GM08714 (cell line): ENCODE data around the gene HNF1A.

ENCODE experiments used
- H3K4me3 ChIP-seq: fragments of 200-500 bp; sonication (Bioruptor generic); 2 replicates; pipeline ENCODE4 v1.5.1; 2014; ENCODE audit warnings: mild to moderate bottlenecking, low read length, inconsistent platforms
- ZNF274 ChIP-seq: IDR thresholded peaks from 2 replicates; pipeline ENCODE4 v1.6.1; 2012; ENCODE audit warnings: mild to moderate bottlenecking, low read depth, low read length

HNF1A gene

DNA sequence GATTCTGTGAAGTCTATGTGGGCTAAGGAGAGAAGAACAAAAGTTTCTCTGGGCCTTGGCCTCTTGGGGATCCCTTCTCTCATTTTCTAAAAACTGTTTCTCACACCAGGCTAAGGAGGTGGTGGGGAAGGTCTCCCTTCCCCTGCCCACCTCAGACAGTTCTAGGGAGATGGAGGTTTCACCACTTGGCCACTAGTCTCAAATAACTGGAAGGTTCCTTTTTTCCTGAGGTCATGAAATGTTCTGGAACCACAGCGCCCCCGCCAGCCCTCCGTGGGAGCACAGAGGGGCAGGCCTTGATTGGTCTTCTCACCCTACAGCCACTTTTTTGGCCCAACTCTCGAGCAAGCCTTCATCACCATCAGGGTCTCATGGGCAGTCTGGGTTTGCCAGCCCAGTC is 25.3 kb downstream of the HNF1A start:
- TF ChIP-seq ZNF274: no peak
- no peak overlapping the region for H3K4me3 ChIP-seq

DNA sequence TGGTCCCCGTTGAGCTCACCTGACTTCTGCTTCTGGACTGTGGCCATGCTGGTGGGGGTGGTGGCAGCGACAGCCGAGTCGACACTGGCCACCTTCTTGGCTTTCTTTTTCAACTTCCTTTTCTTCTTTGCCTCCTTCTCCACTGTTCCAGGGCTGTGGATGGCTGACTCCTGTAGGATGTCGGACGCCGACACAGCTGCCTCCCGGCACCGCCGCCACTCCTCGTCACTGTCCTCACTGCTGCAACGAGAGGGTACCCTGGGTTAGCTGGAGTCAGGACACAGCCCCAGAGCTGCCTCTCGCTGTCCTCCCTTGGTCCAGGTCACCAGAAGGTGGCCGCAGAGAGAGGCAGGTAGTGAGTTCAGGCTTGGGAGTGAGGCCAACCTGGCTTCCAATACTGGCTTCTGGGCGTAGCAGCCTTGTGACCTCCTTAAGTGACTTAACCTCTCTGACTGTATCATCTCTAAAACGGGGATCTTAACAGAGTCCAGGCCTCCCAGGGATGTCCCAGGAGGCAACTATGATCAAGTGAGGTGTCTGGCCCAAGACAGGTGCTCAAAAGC is 26.0 kb downstream of the HNF1A start:
- no peak for TF ChIP-seq ZNF274
- H3K4me3 ChIP-seq: no peak overlapping the region

DNA sequence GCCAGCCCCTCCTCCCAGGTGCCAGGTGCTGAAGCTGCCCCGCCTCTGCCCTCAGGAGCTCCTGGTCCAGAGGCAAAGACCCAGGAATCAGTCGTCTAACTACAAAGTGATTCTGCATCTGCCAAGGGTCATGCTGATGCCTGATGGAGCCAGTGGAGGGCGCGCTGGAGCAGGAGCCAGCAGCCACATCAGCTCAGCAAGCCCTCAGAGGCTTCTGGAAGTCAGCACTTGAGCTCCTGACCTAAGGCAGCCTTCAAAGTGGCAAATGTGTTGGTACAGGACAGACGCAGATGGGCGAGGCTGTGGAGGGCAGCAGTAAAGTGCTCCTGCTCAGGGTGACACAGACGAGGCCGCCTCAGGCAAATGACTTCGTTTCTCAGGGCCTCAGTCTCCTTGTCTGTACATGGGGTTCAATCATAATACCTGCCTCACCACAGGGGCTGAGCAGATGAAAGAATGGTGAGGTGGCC is 27.0 kb downstream of the HNF1A start:
- no peak for TF ChIP-seq ZNF274
- no peak overlapping the region for H3K4me3 ChIP-seq

DNA sequence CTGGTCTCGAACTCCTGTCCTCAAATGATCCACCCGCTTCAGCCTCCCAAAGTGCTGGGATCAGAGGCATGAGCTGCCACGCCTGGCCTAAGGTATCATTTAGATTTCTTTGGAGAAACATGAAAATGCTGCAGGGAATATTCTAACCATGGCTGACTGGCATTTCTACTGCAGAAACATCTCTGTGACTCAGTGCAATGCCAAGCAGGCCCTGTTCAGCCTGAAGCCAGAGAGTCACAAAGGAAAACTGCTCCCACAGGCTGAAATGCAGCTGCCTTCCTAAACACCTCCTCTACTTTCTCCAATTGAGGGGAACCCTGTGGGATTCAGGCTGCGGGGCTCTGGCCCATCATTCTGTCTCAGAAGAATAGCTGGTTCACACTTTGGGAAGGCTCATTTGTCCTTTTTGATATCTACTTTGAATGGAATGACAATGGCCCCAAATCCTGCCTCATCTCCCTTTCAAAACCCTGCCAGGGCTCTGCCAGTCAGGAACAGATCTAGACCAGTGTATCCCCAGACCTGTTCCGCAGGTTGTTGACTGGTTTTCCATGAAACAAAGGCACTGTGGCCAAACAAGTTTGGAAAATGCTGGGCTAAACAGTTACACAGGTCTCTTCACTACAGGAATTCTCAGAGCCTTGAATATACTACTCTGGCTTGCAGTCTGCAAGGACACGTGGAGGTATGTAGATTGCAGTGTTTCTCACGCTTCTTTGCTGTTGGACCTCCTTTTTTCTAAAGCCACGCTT is 30.2 kb downstream of the HNF1A start:
- TF ChIP-seq ZNF274: no peak
- no peak overlapping the region for H3K4me3 ChIP-seq

DNA sequence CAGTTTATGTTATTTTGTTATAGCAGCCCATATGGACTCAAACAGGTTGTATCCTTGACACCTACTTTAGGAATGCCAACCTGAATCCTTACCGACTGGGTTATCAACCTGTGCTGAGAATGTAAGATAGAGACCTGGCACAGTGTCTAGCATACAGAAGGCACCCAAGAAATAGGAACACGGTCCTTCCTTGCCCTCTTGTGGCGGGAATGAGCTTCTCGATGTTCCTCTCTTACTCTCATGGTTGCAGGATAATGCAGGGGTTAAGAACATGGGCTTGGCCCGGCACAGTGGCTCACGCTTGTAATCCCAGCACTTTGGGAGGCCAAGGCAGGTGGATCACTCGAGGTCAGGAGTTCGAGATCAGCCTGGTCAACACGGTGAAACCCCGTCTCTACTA is 31.4 kb downstream of the HNF1A start:
- TF ChIP-seq ZNF274: no peak
- no peak overlapping the region for H3K4me3 ChIP-seq

DNA sequence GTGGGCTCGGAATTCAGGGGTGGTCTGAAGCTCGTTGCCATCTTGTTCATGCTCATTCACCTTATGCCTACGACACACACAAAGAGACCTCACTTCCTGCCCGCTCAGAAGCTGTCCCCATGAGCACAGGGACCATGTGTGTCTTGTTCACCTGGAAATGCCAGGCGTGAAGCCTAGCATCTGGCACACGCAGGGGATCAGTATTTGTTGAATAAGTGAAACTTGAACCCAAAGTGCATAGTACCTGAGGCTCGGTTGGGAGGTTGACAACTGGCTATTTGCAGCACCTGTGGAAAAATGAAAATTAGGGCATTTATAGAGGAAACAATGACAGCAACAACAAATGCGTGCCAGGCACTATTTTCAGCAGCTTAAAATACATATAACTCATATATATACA is 32.5 kb downstream of the HNF1A start:
- no peak overlapping the region for H3K4me3 ChIP-seq

DNA sequence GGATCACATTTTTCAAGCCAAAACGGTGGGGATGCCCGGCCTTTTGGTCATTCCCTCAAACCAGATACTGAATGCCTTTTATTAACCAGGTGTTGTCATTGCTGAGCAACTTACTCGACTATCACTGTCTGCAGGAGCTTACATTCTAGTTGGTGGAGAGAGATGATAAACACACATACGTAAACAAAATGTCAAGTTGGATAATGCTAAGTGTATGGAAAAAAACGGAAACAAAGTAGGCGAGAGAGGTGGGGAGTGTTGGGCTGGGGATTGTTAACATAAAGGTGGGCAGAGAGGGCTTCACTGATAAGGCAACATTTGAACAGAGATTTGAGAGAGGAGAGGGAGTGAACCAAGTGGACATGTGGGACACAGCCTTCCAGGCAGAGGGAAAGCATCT is 33.5 kb downstream of the HNF1A start:
- TF ChIP-seq ZNF274: no peak
- H3K4me3 ChIP-seq: no peak overlapping the region

More for the DNA sequence above, 32.5 kb downstream of the HNF1A start:
- TF ChIP-seq ZNF274: no peak

DNA sequence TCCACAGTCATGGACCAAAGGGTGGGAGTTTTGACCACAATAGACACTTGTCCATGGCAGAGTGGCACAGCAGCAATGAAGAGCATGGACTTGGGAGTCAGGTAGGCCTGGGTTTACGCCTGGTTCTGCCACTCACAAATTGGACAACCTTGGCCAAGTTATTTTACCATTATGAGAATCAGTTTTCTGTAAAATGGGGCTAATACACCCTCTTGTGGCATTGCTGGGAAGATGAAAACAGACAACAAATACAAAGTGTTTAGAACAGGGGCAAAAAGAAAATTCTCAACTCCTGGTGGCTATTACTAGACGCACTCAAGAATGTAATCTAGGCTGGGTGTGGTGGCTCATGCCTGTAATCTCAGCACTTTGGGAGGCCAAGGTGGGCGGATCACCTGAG is 35.4 kb downstream of the HNF1A start:
- TF ChIP-seq ZNF274: no peak

DNA sequence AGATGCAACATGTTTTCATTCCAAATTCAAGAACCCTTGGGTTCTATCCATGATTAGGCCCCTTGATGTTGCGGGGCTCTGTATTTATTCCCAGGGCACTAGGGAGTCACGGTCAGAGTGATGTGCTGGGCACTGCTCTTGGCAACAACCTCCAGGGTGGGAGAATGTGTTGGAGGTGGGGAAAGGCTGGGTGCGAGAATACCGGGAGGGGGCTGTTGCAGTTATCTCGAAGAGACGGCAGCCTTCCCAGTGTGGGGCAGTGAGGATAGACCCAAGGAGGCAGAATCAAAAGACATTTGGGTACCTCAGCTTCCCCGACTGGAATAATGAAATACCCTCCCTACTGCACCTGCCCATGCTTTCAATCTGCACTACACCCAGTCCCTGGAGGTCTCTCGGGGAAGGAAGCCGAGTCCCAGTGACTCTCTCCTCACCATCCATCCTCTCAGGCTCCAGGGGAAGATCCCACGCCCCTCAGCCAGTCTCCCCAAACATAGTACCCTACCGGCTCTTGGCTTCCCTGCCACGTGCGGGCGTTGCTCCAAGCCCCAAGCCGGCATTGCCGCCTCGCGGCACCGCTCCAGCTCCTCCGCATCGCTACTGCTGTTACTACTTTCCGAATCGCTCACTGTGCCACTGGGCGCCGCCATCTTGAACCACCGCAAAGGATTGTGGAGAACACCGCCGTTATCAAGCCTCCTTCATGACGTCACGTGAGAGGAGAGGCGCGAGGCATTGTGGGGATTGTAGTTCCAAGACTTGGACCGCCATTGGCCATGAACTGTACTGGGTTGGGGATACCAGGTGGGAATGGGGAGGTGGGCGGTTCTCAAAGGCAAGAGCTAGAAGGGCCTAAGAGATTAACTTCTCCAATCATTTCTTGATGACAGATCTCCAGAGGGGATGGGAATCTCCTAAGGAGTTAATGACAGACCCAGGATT is 37.8 kb downstream of the HNF1A start, which contains the start of gene C12orf43:
C12orf43 (minus strand) TSS at position 663 of the 942 bp plus-strand sequence; CDS start at position 650, 13 bp downstream.
- TF ChIP-seq ZNF274: no peak
- H3K4me3 ChIP-seq: peak within 1 kb of the TSS; percentile 79

More for the DNA sequence above, 35.4 kb downstream of the HNF1A start:
- no peak overlapping the region for H3K4me3 ChIP-seq

DNA sequence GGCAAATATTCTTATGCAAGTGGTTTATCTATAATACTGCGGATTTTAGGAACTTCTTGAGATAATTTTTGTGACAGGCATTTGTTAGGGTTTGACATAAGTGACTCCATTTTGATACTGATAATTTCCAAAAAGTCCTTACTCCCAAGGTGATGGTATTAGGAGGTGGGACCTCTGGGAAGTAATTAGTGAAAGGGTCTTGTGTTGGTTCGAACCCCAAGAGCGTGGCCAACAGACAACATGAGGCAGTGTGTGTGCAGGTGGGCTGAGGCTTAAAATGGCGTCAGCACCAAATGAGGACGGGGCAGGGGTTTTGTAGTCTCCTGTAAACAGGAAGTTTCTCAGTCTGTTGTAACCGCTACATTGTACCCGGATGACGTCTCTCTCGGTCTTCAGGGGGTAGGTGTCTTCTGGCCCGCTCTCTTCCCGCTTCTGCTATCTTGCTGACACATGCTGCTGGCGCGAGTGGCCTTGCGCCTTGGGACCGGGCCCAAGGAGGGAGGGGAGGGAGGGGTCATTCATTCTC is 39.7 kb downstream of the HNF1A start:
- no peak for TF ChIP-seq ZNF274
- H3K4me3 ChIP-seq: no peak overlapping the region

DNA sequence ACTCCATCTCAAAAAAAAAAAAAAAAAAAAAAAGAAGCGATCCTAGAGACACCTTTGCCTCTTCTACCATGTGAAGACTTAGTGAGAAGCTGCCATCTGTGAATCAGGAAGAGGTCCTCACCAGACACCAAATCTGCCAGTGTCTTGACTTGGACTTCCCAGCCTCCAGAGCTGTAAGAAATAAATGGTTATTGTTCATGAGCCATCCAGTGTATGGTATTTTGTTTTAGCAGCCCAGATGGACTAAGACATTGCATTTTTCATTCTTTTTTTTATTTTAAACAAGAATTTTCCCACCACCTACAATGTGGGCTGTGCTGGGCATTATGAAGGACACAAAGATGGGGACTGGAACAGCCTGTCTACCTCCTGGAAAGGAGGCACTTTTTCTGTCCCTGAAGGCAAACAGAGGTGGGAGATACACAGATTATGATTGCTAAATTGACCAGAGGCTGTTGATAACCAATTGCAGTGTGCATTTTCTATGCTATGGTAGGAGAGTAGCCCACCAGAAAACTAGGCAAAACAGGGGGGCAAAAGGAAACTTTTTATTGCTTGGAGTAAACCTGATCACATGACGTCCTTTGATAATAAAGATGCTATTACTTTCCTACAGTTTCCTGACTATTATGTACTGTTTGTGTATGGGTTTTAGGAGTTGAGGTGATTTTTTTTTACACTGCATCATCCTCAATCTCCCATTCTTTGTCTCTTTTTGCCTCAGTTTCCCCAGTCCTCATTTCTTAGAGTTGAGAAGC is 40.7 kb downstream of the HNF1A start:
- no peak for TF ChIP-seq ZNF274
- no peak overlapping the region for H3K4me3 ChIP-seq

DNA sequence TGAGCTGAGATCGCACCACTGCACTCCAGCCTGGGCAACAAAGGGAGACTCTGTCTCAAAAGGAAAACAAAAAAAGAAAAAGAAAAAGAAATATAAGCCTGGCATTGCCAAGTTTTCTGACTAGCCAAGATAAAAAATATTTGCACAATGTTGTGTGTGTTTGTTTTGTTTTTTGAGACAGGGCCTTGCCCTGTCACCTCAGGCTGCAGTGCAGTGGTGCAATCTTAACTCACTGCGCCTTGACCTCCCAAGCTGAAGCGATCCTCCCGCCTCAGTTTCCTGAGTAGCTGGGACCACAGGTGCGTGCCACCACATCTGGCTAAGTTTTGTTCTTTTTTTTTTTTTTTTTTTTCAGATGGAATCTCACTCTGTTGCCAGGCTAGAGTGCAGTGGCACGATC is 43.4 kb downstream of the HNF1A start:
- H3K4me3 ChIP-seq: no peak overlapping the region
- TF ChIP-seq ZNF274: no peak

DNA sequence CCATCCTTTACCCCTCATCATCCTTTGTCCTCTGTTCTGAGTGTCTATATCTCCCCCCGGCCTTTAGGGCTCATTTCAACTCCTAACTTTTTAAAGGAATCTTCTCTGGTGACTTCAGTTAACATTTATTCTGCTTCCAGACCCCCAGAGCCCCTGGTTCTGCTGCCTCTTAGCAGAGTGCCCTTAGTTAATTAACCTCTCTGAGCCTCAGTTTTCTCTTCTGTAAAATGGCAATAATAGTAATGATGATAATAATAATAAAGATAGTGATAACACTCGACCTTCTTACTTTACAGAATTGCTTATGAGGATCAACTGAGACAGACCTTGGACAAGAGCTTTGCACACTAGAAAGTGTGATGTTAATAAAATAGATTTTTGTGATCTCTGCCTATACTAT is 44.4 kb downstream of the HNF1A start:
- H3K4me3 ChIP-seq: no peak overlapping the region
- no peak for TF ChIP-seq ZNF274
